Testis (tissue), 3 donors: Measurements from ENCODE around the gene SYNE2. TPM values are rescaled to one million over a fixed set of nuclear protein-coding genes. Genes with fewer than 3 reads are reported as not detected.

Source experiments
- DNase-seq: peaks from one replicate; pipeline ENCODE4 v3.0.0-alpha.2; 2019
- H3K27ac ChIP-seq, 2 donors: fragments of 200-600 bp; sonication (generic); one replicate each; pipeline ENCODE4 v1.5.1; 2019
- H3K27me3 ChIP-seq: fragments of 200-600 bp; sonication (generic); one replicate; pipeline ENCODE4 v1.5.1; 2019
- H3K36me3 ChIP-seq: fragments of 200-600 bp; sonication (generic); one replicate; pipeline ENCODE4 v1.5.1; 2017; ENCODE audit warnings: low read depth; ENCODE audit errors: missing control alignments
- H3K4me1 ChIP-seq: fragments of 200-600 bp; sonication (generic); one replicate; pipeline ENCODE4 v1.5.1; 2019
- H3K4me3 ChIP-seq, 2 donors: fragments of 200-600 bp; sonication (generic); one replicate each; pipeline ENCODE4 v1.5.1; 2017 to 2019
- H3K9me3 ChIP-seq: fragments of 200-600 bp; sonication (generic); one replicate; pipeline ENCODE4 v1.5.1; 2017
- POLR2A ChIP-seq: fragments of 450-650 bp; IDR thresholded peaks from one replicate; pipeline ENCODE4 v1.6.1; 2017; ENCODE audit warnings: antibody characterized with exemption, mild to moderate bottlenecking, moderate library complexity
- WGBS, 2 donors: methylation state at CpG; one replicate each; pipeline ENCODE4 v1.1.5; 2018; 5-methylcytosine and 5-hydroxymethylcytosine counted together
- intact Hi-C: fragments of 100-400 bp; cut with DNase I; formaldehyde crosslinking; loops from one replicate; pipeline ENCODE4 v1.15.1; 2023; ENCODE audit warnings: low total_unique reads
- polyA plus RNA-seq: library from polyadenylated mRNA; stranded (reverse); fragments of 350-450 nt; fragmentation: Illumina TruSeq; extraction: RNeasy Lipid Tissue Mini Kit (QIAGEN cat#74804); gene quantifications from one replicate; pipeline ENCODE4 v1.2.3, GENCODE V29; 2014; ENCODE audit warnings: low read depth, low replicate concordance; ENCODE audit not compliant: insufficient read depth
- total RNA-seq, 2 donors: library from RNA; depleted of rRNA; stranded (reverse); fragments of >200 nt; gene quantifications; one replicate each; pipeline ENCODE4 v1.2.3, GENCODE V29; 2016
- TF ChIP-seq, protein P1 (sequence below), 3 experiments: fragments of 450-650 bp in 2 of 3; fragments of 200-600 bp in 1 of 3; sonication (generic) in 1 of 3; IDR thresholded peaks; one replicate each; pipeline ENCODE4 v1.5.1; 2016 to 2019; ENCODE audit warnings: antibody characterized with exemption in 3 of 3, mild to moderate bottlenecking in 2 of 3, moderate library complexity in 1 of 3

SYNE2 gene
- total and polyA plus RNA-seq, 3 donors from 2014 or later: 74.6 to 519 (median 511) TPM

DNA sequence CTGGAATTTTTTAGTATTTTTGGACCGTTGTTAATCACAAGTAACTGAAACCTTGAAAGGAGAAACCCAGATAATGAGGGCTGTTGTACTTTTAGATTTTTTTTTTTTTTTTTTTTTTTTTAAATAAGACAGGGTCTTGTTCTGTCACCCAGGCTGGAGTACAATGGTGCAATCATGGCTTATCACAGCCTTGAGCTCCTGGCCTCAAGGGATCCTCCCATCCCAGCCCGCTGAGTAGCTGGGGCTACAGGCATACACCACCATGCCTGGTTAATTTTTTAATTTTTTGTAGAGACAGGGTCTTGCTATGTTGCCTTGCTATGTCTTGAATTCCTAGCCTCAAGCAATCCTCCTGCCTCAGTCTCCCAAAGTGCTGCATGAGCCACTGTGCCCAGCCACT is 211.6 kb downstream of the SYNE2 start:
- H3K4me3 ChIP-seq: no peak overlapping the region
- H3K4me1 ChIP-seq: peaks cover 15% of the 10 kb centered on the region
- no peaks in the 10 kb centered on the region for H3K27me3 ChIP-seq
- intact Hi-C loops: no loop called here
- no peaks in the 10 kb centered on the region for H3K36me3 ChIP-seq
- TF ChIP-seq, protein P1, sequence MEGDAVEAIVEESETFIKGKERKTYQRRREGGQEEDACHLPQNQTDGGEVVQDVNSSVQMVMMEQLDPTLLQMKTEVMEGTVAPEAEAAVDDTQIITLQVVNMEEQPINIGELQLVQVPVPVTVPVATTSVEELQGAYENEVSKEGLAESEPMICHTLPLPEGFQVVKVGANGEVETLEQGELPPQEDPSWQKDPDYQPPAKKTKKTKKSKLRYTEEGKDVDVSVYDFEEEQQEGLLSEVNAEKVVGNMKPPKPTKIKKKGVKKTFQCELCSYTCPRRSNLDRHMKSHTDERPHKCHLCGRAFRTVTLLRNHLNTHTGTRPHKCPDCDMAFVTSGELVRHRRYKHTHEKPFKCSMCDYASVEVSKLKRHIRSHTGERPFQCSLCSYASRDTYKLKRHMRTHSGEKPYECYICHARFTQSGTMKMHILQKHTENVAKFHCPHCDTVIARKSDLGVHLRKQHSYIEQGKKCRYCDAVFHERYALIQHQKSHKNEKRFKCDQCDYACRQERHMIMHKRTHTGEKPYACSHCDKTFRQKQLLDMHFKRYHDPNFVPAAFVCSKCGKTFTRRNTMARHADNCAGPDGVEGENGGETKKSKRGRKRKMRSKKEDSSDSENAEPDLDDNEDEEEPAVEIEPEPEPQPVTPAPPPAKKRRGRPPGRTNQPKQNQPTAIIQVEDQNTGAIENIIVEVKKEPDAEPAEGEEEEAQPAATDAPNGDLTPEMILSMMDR (IDR thresholded peaks at IDR 0.05): no peak
- TF ChIP-seq POLR2A: no peak
- no peaks in the 10 kb centered on the region for H3K9me3 ChIP-seq
- no peak overlapping the region for H3K27ac ChIP-seq
- WGBS, 2 donors: 73 to 83% methylated on average over 2 of the region's 2 CpGs
- peak; percentile 70 for DNase-seq

DNA sequence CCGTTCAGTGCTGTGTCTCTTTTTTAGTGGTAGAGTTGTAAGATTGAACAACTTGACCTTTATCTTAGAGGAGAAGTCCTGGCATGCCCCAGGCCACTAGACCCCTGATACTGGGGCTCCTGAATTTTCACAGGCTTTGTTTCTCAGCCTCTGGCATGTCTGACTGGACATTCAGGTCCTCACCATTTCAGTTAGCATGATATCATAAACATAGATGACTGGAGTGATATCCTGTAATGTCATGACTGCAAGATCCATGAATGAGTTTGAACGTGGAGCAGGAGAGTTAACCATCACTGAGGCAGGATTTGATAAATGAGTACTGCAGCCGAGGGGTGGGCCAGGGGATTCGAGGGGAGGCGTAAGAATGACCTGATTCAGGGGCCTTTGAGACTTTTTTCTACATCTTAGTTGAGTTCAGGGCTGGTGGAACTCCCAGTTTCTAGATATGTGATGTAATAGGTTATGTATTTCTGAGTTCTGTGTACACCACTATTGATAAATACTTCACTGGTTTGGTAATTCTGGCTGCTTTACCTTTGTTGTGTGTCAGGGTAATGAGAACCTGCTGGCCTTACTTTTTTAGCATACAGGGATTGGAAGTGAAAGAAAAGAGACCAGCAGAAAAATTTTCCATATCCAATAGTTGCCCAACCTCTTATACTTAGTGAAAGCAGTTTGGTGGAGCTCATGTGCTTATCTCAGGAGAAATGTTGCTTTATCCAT is 217.0 kb downstream of the SYNE2 start:
- Histone ChIP-seq H3K9me3 (no peaks in the 10 kb centered on the region), H3K27me3 (no peaks in the 10 kb centered on the region), H3K36me3 (no peaks in the 10 kb centered on the region), H3K27ac (peak overlapping the region; percentile 63 to 66), H3K4me3 (no peak overlapping the region), H3K4me1 (peaks cover 32% of the 10 kb centered on the region)
- TF ChIP-seq, protein P1 (IDR thresholded peaks at IDR 0.05): no peak
- no peak for TF ChIP-seq POLR2A
- 47 to 50% methylated on average over 4 to 5 of the region's 5 CpGs for WGBS, 2 donors
- intact Hi-C loops: no loop called here
- no peak for DNase-seq

DNA sequence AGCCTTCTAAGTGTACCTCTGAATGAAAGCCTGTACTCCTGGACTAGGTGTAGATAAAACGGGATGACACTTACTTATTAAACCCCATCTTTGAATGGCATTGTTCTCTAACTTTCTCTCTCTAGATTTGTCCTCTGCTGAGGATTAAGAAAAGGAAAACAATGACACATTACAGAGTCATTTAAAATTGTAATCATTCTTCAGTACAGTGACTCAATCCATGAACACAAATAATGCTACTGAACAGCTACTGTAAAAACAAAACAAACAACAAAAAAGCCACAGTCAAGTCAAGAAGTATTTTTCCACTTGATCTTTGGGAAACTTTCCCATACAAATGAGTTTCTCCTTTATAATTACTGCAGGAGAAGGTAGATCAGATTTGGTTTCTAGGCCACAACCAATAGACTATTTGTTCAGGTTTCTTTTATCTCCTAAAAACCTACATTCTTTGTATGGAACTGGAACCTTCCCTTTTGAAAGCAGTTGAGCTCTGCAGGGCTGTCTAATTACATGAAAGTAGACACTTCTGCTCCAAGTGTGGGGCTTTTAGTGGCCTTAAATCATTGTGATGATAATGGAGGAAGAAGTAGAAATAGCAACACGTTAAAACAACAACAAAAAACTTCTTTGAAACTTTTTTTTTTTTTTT is 222.3 kb downstream of the SYNE2 start:
- H3K36me3 ChIP-seq: no peaks in the 10 kb centered on the region
- TF ChIP-seq POLR2A: no peak
- no peaks in the 10 kb centered on the region for H3K9me3 ChIP-seq
- no peak overlapping the region for H3K4me3 ChIP-seq
- WGBS, 2 donors: 46 to 53% methylated on average over 2 of the region's 2 CpGs
- H3K4me1 ChIP-seq: peaks cover 27% of the 10 kb centered on the region
- intact Hi-C loops: no loop called here
- peak overlapping the region in 1 of 2 donors; percentile 0 for H3K27ac ChIP-seq
- H3K27me3 ChIP-seq: no peaks in the 10 kb centered on the region
- no peak for DNase-seq

DNA sequence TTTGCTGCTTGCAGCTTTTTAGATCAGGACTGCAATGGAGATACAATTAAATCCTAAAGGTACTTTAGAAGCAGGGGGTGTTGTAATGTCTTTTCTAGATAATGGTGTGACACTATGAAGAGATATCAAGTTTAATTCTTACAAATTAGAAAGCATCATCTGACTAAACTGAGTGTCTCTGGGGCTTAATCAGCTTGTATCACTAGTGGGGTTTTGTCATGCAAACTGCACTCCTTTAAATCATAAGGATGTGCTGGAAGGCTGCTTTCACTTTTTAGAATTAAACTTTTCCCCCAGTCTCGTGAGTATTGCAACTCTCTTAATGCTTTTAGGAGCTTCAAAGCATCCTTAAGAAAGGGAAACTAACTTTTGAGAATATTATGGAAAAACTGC is 222.8 kb downstream of the SYNE2 start:
- Histone ChIP-seq H3K4me3 (no peak overlapping the region), H3K4me1 (peaks cover 23% of the 10 kb centered on the region), H3K27me3 (no peaks in the 10 kb centered on the region), H3K9me3 (no peaks in the 10 kb centered on the region), H3K36me3 (no peaks in the 10 kb centered on the region), H3K27ac (peak overlapping the region in 1 of 2 donors; percentile 0)
- WGBS, 2 donors: 41 to 61% methylated on average over 1 of the region's 1 CpG
- intact Hi-C loops: no loop called here
- no peak for DNase-seq
- TF ChIP-seq, protein P1 (IDR thresholded peaks at IDR 0.05): no peak
- TF ChIP-seq POLR2A: no peak

DNA sequence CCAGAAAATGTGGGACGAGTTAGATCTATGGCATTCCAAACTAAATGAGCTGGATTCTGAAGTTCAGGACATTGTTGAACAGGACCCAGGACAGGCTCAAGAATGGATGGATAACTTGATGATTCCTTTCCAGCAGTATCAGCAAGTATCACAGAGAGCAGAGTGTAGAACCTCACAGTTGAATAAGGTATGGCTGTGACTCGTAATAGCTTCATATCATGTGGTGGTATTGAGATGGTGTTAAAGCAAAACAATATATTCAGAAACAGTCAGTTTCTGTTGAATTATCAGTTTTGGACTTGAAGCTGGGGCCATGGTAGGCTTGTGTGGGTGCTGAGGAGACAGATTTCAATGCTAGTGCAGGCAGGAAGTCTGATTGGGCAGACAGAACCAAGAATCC is 227.6 kb downstream of the SYNE2 start:
- Histone ChIP-seq H3K27me3 (no peaks in the 10 kb centered on the region), H3K27ac (peak overlapping the region; percentile 69 to 88), H3K4me1 (peaks cover 24% of the 10 kb centered on the region), H3K36me3 (no peaks in the 10 kb centered on the region), H3K4me3 (no peak overlapping the region), H3K9me3 (no peaks in the 10 kb centered on the region)
- intact Hi-C loops: no loop called here
- WGBS, 2 donors: 93 to 96% methylated on average over 2 of the region's 2 CpGs
- TF ChIP-seq, protein P1 (IDR thresholded peaks at IDR 0.05): no peak
- TF ChIP-seq POLR2A: no peak
- DNase-seq: no peak
